Esophagus muscularis mucosa (tissue), 3 donors: ENCODE results near the gene ZNF398.

Experiments
- CTCF ChIP-seq, 3 experiments: fragments of 200-600 bp in 2 of 3; fragments of 450-650 bp in 1 of 3; sonication (generic) in 2 of 3; IDR thresholded peaks; one replicate each; pipeline ENCODE4 v1.5.1; 2017 to 2019; ENCODE audit warnings: antibody characterized with exemption in 3 of 3, mild to moderate bottlenecking in 2 of 3, moderate library complexity in 1 of 3
- POLR2A ChIP-seq: fragments of 450-650 bp; IDR thresholded peaks from one replicate; pipeline ENCODE4 v1.6.1; 2017; ENCODE audit warnings: antibody characterized with exemption, moderate library complexity, mild to moderate bottlenecking, low read depth
- POLR2AphosphoS5 ChIP-seq, 2 donors: sonication (generic); formaldehyde crosslinking; IDR thresholded peaks; one replicate each; pipeline ENCODE4 v1.6.1; 2017; ENCODE audit warnings: antibody characterized with exemption in 2 of 2

GRCh38 chr7:149147072-149147751 lies at the start of gene ZNF398:
- TF ChIP-seq POLR2AphosphoS5 (IDR thresholded peaks at IDR 0.05) (peak; percentile 35 to 36), CTCF (IDR thresholded peaks at IDR 0.05) (peak; percentile 75 to 94 (median 78)), POLR2A (no peak)
